Thoracic aorta (tissue), 2 donors: ENCODE results near the gene AKNA. TPM values are rescaled to one million over a fixed set of nuclear protein-coding genes. Genes with fewer than 3 reads are reported as not detected.

Source experiments
- ATAC-seq: fragments of 150-250 bp; one replicate; pipeline ENCODE4 v1.8.0; 2017; ENCODE audit warnings: low read depth; ENCODE audit not compliant: insufficient number of reproducible peaks, low FRiP score
- DNase-seq: peaks from one replicate; pipeline ENCODE4 v3.0.0-alpha.2; 2020; ENCODE audit warnings: low spot score
- H3K27ac ChIP-seq, 2 donors: fragments of 200-600 bp; sonication (generic); 1 replicate in 1 of 2; 2 replicates in 1 of 2; pipeline ENCODE4 v1.5.1; 2016; ENCODE audit warnings: mild to moderate bottlenecking in 2 of 2, moderate library complexity in 2 of 2
- H3K27me3 ChIP-seq: fragments of 200-600 bp; sonication (generic); replicated peaks from 2 replicates; pipeline ENCODE4 v1.6.0; 2016; ENCODE audit warnings: mild to moderate bottlenecking; ENCODE audit not compliant: insufficient read depth
- H3K36me3 ChIP-seq: fragments of 200-600 bp; sonication (generic); one replicate; pipeline ENCODE4 v1.5.1; 2016
- H3K4me1 ChIP-seq, 2 donors: fragments of 200-600 bp; sonication (generic); 1 replicate in 1 of 2; 2 replicates in 1 of 2; pipeline versions ENCODE4 v1.5.1 to v1.6.0; 2016; ENCODE audit warnings: low read depth in 2 of 2, mild to moderate bottlenecking in 1 of 2; ENCODE audit not compliant: control insufficient read depth in 1 of 2
- H3K4me3 ChIP-seq: fragments of 200-600 bp; sonication (generic); 2 replicates; pipeline ENCODE4 v1.5.1; 2016; ENCODE audit warnings: mild to moderate bottlenecking
- H3K9me3 ChIP-seq: fragments of 200-600 bp; sonication (generic); 2 replicates; pipeline ENCODE4 v1.5.1; 2016
- total RNA-seq, 2 donors: library from RNA; depleted of rRNA; stranded (reverse); fragments of >200 nt; gene quantifications; one replicate each; pipeline versions ENCODE4 v1.1.0 to v1.2.3, GENCODE V29; 2016
- TF ChIP-seq, protein P1 (sequence below): fragments of 200-600 bp; sonication (generic); IDR thresholded peaks from one replicate; pipeline ENCODE4 v1.5.1; 2019; ENCODE audit warnings: antibody characterized with exemption

Gene AKNA
- total RNA-seq, 2 donors from 2014 or later: 34.8 to 68.5 TPM

DNA sequence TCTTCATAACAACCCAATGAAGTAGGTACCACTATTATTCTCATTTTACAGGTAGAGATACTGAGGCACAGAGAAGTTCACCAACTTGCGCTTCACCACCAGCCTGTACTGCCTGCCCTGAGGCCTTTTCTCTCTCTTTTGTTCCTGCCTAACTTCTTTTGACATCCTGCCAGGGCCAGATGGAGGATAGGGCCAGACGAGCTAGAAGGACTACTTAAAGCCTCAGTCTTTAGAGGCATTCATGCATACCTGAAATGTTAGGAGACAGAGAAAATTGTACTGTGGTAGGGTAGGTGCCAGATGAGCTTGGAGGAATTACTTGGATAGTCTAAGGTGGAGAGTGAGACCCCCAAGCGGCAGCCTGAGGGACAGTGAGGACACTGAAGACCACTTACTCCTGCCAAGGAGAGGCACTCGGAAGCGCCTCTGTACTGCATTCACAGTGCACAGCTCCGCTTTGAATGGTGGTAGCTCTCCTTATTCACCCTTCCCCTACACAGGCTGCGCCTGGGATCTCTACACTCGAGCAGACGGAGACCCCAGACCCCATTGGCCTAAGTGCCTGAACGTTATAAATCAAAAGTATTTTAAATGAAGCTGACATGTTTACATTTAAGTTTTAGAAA is 71.1 kb downstream of the AKNA start:
- Histone ChIP-seq H3K4me3 (no peak overlapping the region), H3K9me3 (no peaks in the 10 kb centered on the region), H3K36me3 (no peaks in the 10 kb centered on the region), H3K4me1 (peaks cover 6 to 18% of the 10 kb centered on the region in 2 donors), H3K27ac (no peak overlapping the region), H3K27me3 (no peaks in the 10 kb centered on the region)
- ATAC-seq (no peak), DNase-seq (no peak)
- TF ChIP-seq, protein P1, sequence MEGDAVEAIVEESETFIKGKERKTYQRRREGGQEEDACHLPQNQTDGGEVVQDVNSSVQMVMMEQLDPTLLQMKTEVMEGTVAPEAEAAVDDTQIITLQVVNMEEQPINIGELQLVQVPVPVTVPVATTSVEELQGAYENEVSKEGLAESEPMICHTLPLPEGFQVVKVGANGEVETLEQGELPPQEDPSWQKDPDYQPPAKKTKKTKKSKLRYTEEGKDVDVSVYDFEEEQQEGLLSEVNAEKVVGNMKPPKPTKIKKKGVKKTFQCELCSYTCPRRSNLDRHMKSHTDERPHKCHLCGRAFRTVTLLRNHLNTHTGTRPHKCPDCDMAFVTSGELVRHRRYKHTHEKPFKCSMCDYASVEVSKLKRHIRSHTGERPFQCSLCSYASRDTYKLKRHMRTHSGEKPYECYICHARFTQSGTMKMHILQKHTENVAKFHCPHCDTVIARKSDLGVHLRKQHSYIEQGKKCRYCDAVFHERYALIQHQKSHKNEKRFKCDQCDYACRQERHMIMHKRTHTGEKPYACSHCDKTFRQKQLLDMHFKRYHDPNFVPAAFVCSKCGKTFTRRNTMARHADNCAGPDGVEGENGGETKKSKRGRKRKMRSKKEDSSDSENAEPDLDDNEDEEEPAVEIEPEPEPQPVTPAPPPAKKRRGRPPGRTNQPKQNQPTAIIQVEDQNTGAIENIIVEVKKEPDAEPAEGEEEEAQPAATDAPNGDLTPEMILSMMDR: no peak

- ATAC-seq: no peak
- peaks cover 6 to 18% of the 10 kb centered on the region in 2 donors for H3K4me1 ChIP-seq
- no peak for DNase-seq
Observed at GRCh38 chr9:114315723-114316363, 71.9 kb downstream of the AKNA start.

DNA sequence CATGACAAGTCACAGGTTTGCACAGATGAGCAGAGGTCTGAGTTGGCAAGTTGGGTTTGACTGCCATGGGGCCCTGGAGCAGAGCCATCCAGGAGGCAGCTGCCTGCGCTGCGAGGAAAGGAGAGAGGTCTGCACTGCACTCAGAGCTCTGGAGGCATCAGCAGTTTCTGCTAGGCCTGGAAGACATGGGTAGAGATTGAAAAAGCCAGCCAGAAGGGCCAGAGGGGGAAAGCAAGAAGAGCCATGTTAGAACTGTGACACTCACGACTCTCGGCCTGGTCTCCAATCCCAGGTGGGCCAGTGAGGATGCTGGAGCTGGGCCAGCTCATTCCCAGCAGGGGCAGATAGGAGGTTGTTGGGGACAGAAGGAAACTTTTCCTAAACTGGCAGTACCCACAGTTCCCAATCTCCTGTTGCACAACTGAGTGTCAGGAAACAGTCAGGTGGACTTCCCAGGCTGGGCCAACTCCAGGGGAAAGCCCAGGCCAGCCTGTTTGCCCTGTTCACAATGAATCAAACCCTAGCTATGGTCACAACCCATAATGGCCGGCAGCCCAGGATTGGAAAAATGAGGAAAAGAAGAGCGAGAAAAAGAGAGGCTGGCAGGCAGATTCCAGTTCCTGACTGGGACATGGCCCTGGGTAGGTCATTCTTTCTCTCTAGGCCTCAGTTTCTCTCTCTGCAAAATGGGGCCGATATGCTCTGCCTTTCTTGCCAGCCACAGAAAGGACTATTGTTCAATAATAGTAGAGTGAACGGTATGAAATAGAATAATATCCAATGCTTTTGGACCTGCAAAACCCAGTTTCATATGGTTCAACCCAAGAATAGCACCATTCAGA is 72.7 kb downstream of the AKNA start:
- no peaks in the 10 kb centered on the region for H3K27me3 ChIP-seq
- H3K4me3 ChIP-seq: no peak overlapping the region
- H3K27ac ChIP-seq: peak overlapping the region; percentile 65 to 71
- peaks cover 6 to 18% of the 10 kb centered on the region in 2 donors for H3K4me1 ChIP-seq
- peak; percentile 41 for DNase-seq
- TF ChIP-seq, protein P1: no peak
- no peaks in the 10 kb centered on the region for H3K36me3 ChIP-seq
- H3K9me3 ChIP-seq: no peaks in the 10 kb centered on the region
- peak; percentile 61 for ATAC-seq

More at GRCh38 chr9:114315723-114316363, 71.9 kb downstream of the AKNA start:
- no peak overlapping the region for H3K4me3 ChIP-seq
- H3K9me3 ChIP-seq: no peaks in the 10 kb centered on the region
- H3K27ac ChIP-seq: no peak overlapping the region
- no peaks in the 10 kb centered on the region for H3K27me3 ChIP-seq
- H3K36me3 ChIP-seq: no peaks in the 10 kb centered on the region
- TF ChIP-seq, protein P1: no peak

- ATAC-seq: no peak
- H3K4me3 ChIP-seq: no peak overlapping the region
- no peaks in the 10 kb centered on the region for H3K27me3 ChIP-seq
- no peak for DNase-seq
- peak overlapping the region; percentile 65 to 71 for H3K27ac ChIP-seq
- peaks cover 6 to 18% of the 10 kb centered on the region in 2 donors for H3K4me1 ChIP-seq
- no peaks in the 10 kb centered on the region for H3K9me3 ChIP-seq
- no peaks in the 10 kb centered on the region for H3K36me3 ChIP-seq
- TF ChIP-seq, protein P1: no peak
Observed at GRCh38 chr9:114314256-114314867, 73.4 kb downstream of the AKNA start.

DNA sequence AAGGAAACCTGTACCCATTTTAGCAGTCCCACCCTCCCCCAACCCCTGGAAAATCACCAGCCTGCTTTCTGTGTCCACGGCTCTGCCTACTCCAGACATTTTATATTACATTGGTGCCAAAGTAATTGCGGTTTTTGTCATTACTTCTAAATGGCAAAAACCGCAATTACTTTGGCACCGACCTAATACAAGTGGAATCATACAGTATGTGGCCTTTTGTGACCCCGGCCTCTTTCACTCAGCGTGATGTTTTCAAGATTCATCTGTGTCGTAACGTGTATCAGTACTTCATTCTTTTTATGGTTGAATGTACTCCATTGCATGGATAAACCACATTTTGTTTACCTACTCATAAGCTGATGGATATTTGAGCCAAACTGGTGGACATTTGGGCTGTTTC is 74.6 kb downstream of the AKNA start:
- Histone ChIP-seq H3K9me3 (no peaks in the 10 kb centered on the region), H3K4me3 (no peak overlapping the region), H3K27ac (no peak overlapping the region), H3K4me1 (peaks cover 6 to 18% of the 10 kb centered on the region in 2 donors), H3K36me3 (peaks cover 9% of the 10 kb centered on the region), H3K27me3 (no peaks in the 10 kb centered on the region)
- TF ChIP-seq, protein P1: no peak
- no peak for ATAC-seq
- DNase-seq: no peak
